Peyer's patch (tissue), 4 donors: Measurements from ENCODE around the gene GJE1.

Source experiments
- POLR2A ChIP-seq, 2 donors: fragments of 450-650 bp; IDR thresholded peaks; one replicate each; pipeline ENCODE4 v1.5.1; 2017; ENCODE audit warnings: antibody characterized with exemption in 2 of 2, mild to moderate bottlenecking in 2 of 2, moderate library complexity in 2 of 2
- TF ChIP-seq, protein P1 (sequence below), 6 experiments: fragments of 450-650 bp in 4 of 6; fragments of 200-600 bp in 2 of 6; sonication (generic) in 1 of 6; IDR thresholded peaks; one replicate each; pipeline ENCODE4 v1.5.1; 2017 to 2019; ENCODE audit warnings: antibody characterized with exemption in 6 of 6, mild to moderate bottlenecking in 3 of 6, moderate library complexity in 1 of 6

- TF ChIP-seq, protein P1, sequence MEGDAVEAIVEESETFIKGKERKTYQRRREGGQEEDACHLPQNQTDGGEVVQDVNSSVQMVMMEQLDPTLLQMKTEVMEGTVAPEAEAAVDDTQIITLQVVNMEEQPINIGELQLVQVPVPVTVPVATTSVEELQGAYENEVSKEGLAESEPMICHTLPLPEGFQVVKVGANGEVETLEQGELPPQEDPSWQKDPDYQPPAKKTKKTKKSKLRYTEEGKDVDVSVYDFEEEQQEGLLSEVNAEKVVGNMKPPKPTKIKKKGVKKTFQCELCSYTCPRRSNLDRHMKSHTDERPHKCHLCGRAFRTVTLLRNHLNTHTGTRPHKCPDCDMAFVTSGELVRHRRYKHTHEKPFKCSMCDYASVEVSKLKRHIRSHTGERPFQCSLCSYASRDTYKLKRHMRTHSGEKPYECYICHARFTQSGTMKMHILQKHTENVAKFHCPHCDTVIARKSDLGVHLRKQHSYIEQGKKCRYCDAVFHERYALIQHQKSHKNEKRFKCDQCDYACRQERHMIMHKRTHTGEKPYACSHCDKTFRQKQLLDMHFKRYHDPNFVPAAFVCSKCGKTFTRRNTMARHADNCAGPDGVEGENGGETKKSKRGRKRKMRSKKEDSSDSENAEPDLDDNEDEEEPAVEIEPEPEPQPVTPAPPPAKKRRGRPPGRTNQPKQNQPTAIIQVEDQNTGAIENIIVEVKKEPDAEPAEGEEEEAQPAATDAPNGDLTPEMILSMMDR (IDR thresholded peaks at IDR 0.05) = no peak
- TF ChIP-seq POLR2A (IDR thresholded peaks at IDR 0.05) = no peak
Observed at GRCh38 chr6:142167486-142167885, 34.8 kb downstream of the GJE1 start.
